ENCODE measurements around the gene FXYD1.

GRCh38 chr19:35110974-35111373 is 27.6 kb upstream of the FXYD1 start:
- TF ChIP-seq CTCF (IDR thresholded peaks at IDR 0.05 in 8 of 11, conservative IDR thresholded peaks at IDR 0.05 in 3 of 11) (no peak), POLR2AphosphoS5 (IDR thresholded peaks at IDR 0.05) (no peak)

All from spleen (tissue), 7 donors.